Muscle of leg (tissue), 9 donors: ENCODE measurements around the gene GC. TPM values are rescaled to one million over a fixed set of nuclear protein-coding genes. Genes with fewer than 3 reads are reported as not detected.

Experiments used
- polyA plus RNA-seq, 8 donors: library from polyadenylated mRNA; unstranded; fragments of 120-200 nt; gene quantifications; one replicate each; pipeline versions ENCODE4 v1.2.1 to v1.2.3, GENCODE V29; 2013; ENCODE audit warnings: inconsistent platforms in 1 of 8, low replicate concordance in 1 of 8; ENCODE audit not compliant: insufficient read length in 8 of 8, insufficient read depth in 1 of 8
- total RNA-seq: library from RNA; stranded (reverse); fragments of 120-200 nt; gene quantifications from one replicate; pipeline ENCODE4 v1.2.4, GENCODE V29; 2013

Gene GC
- total and polyA plus RNA-seq, 9 donors: 0.35 to 4.5 (median 2.8) TPM; not detected in 5

Other genes with a start within 250 kb of the GC start
- gene NPFFR2, start 247.9 kb upstream of the GC start, total RNA-seq: 0.53 TPM
- gene NPFFR2, start 247.9 kb upstream of the GC start, polyA plus RNA-seq: 1 to 10 TPM in 1 of 8 donors, under 1 TPM in 7; 0.23 to 1.1 (median 0.50) TPM